Activated CD4-positive, alpha-beta T cell treated with anti-CD3 and anti-CD28 coated beads for 24 hours (primary cell): ENCODE results near the gene TBC1D16.

Experiments used
- DNase-seq, 2 donors: peaks; one replicate each; pipeline ENCODE4 v3.0.0-alpha.2; 2020; ENCODE audit warnings: low read depth in 2 of 2

Gene TBC1D16

DNA sequence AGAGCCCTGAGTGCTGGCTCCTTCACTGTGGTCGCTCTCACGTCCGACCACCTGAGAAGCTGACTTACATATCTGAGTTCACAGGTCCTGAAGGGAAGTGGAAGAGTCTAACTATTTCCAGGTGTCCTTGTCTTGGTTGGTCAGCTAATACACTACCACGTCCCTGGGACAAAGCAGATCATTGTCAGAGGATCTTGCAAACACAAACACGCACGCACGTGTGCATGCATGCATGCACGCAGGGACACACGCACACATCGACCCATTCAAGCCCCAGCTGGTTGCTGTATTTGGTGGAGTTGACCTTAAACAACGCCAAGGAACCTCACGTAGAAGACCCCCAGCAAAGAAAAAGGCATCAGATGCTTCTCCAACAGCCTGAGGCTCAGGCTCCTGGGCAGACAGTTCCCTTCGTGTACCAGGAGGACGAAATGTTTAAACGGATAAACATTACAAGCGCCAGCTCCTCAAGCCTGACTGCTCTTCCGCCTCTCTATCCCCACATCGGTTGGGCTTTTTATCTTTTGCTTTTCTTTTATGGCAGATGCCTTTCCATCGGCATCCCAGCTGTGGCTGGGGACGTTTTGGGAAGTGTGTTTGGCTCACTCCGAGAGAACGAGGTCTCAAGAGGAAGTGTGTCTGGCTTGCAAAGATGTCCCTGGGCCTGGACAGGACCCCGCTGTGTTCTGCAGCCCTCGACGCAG is 95.8 kb downstream of the TBC1D16 start:
- DNase-seq, result no peak

DNA sequence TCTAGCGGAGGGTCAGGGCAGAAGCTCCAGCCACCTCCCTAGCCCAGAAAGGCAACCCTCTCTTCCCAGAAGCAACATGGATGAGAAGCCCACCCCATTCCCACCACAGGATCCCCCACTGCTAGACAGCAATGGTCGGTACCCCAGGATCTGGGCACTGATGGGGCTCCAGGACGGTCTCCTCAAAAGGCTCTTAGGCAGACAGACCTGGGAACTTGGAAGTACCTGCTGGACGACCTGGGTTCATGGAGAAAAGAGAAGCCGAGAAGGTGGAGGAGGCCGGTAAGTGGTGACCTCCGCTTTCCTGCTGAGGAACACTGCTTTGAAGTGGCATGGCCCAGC is 96.6 kb downstream of the TBC1D16 start:
- DNase-seq, result no peak

- DNase-seq, result no peak
These were observed 97.2 kb downstream of the TBC1D16 start for GRCh38 chr17:79938336-79939093.

DNA sequence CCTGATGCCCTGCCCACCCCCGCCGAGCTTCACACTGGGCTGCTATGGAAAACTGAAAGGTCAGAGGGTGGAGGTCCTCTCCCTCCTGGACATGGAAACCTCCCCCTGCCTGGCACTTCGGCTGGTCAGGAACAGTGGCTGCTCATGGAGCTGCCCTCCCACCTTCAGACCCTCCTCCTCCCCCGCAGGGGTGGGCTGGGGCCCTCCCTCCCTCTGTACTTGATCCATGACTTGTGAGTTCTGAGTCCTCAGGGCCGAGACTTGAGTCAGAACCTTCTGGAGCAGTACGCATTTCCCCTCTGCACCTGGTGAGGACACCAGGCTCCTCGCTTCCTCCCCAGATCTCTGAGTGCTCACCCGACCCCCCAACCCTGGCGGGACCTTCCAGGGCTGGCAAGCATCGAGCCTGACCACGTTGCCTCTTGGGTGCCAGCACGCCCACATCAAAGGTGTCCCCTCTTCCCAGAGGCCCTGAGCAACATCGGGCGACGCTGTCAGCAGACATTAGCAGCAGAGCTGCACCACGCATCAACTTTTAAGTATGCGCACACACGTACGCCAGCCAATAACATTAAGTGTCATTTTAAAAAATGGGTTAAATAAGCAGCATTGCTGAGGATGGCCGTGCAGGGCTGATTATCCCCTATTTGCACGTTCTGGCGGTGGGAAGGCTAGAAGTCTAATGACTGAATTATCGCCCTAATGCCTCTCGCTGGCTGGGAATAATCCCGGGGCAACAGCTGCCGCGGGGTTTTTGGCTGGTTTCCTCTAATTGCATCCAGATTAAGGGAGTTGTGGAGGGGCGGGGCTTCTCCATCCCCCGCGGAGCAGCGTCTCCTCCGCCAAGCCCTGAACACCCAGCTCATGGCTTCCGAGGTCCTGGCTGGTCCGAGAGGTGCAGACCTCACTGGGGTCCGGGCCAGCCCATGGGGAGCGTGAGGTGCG is 98.0 kb downstream of the TBC1D16 start:
- no peak for DNase-seq

DNA sequence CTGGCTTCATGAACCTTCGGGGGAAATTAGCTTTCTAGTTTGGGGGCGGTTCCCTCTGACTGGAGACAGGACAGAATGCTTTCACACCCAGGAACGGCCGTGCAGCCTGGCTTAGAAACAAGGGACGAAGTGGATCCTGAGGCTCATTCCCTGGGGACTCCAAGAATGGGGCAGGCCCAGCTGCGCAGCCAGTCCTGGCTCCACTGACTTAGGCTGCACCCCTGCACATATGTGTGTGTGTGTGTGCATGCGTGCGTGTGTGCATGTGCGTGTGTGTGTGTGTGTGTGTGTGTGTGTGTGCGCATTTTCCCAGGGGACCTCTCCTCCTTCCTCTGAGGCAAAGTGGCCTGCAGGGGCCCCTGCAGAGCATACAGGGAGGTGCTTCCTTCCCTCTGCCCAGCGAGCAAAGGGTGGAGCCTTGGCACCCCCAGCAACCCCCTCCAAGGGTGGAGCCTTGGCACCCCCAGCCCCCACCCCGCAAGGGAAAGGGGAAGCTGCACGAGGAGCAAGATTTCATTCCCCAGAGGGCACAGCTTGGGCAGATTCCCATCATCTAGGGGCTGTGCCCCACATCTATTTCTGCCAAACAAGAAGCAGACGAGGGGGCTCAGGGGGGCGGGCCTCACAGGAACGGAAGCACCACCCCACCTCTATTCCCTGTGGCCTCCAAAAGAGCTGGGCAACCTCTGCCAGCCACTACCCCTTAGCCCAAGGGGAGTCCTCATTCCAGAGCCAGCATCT is 98.9 kb downstream of the TBC1D16 start:
- DNase-seq, result no peak

GRCh38 chr17:79936050-79936449 is 99.6 kb downstream of the TBC1D16 start:
- DNase-seq, result no peak

DNA sequence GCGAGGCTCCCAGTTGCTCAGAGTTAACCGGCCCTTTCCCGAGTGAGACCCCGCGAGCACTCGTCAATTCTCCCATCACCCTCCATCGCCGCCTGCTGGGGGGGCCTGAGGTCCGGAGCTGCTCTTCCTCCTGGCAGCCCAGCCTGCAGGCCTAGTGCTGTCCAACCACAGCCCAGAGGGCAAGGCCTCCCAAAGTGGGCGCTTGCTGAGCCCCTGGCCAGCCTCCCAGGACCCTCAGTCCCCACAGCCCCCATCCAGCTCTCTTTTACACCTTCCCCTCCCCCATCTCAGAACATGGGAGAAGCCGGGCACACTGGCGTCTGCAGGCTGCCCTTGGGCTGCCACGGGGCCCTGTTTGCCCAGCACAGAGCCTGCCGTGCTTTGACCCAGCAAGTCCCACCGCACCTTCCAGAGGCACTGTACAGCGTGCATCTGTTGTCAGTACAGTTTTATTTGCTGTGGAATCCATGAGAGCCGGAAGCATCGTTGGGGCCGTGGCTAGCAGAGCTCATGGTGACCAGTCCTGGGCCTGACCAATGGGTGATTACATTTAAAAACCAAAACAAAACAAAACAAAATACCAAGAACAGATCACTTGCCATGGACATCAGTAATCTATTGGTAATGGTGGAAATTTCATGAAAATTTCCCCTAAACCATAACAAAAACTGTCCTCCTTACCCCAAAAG is 100.3 kb downstream of the TBC1D16 start:
- DNase-seq, result no peak

DNA sequence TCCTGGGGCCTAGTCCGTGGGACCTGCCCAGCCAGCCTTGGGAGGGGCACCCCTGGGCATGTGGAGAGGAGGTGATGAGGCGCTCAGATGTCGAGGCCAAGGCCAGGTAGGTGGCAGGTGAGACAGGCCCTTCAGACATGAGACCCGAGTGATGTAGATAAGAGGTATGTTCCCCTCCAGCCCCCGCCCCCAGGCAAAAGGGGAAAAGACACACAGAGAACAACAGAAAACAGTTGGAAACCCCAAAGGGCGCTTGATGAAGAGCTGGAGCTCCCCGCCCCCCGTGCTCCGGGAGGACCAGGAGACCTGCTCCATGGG is 101.1 kb downstream of the TBC1D16 start:
- no peak for DNase-seq

DNA sequence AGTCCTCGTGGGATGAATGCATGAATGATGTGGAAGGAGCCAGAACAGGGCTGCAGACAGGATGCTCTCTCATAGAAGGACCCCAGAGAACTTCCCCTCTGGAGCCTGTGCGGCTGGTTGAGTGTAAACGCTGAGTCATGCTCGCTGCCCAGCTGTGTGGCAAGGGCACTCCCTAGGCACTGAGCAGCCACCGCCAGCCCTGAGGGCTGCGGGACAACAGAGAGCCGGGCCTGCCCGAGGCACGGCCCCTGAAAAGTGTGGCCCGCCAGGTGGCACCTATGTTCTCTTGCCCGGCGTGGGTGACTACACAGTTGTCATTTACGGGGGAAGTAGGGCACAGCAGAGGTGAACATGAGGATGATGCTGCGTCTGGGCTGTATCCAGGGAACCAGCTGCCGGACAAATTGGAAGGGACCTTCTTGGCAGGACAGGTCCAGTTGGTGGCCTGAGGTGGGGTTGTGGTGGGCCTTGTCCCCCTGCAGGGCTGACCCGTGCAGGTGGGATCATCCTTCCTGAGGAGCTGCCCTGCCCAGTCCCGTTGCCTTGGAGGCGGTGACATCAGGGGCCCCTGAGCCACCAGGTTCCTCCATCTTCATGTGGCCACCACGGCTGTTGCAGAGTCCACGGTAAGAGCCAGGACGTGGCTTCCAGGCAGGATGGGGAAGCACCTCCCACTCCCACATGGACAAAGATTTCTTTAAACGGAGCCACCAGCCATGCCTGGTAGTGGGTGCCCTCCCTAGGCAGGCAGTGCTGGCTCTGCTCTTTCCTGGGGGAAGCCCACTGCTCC is 101.6 kb downstream of the TBC1D16 start:
- no peak for DNase-seq

DNA sequence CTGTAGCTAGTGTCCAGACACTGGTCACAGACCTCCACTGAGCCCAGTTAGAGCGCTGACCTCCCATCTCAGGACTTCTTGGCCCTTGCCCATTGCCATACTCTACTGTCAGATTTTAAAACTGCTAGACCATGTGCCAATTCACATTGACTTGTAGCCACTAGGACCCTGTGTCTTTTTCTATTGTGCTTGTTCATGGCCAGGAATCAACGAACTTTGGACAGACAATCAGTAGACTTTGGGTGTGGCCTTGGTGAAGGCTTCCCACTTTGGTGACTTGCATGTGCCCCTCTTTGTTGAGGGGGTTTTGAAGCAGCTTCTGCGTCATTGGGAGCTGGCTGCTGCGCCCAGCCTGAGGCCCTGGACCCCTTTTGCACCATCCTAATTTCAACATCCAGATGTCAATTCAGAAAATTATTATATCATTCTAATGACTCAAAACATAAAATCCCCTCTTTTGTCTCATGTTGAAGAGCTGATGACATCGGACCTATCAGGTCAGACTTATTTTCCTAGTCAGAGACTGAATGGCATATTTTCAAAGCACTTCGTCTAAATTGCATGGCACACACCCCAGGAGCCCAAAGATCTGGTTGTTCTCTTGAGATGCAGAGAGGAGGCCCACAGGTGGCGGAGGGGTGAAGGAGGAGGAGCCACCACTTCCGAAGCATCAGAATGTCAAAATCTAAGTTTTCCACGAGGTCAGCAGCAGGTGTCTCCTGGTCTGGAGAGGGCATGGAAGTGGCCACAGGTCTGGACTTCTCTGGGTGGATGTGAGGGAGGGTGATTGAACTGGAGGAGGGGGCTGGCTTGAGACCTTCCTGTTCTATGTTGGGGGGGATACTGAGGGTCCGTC is 103.0 kb downstream of the TBC1D16 start:
- DNase-seq, result no peak

DNA sequence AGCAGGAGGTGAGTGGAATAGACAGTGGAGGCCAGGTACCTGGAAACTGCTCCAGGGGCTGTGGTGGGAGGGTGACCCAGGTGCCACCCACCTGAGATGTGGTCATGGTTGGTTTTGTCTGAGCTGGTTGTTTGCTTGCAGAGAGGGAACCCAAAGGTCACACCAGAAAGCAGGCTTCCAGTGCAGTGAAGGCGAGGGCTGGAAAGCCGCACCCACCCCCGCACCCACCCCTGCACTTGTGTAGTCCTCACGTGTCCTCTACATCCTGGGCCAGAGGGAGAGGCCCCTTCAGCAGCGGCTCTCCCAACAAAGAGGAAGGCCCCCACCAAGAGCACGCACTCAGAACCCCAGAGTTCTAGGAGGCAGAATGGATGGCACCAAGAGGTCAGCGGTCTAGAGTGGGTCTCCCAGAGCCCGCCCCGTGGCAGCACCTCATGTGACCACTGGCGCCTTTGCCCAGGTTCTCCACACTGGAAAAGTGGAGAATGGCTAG is 103.8 kb downstream of the TBC1D16 start:
- DNase-seq, result no peak

- no peak for DNase-seq
These were observed 104.5 kb downstream of the TBC1D16 start for GRCh38 chr17:79930877-79931816.

DNA sequence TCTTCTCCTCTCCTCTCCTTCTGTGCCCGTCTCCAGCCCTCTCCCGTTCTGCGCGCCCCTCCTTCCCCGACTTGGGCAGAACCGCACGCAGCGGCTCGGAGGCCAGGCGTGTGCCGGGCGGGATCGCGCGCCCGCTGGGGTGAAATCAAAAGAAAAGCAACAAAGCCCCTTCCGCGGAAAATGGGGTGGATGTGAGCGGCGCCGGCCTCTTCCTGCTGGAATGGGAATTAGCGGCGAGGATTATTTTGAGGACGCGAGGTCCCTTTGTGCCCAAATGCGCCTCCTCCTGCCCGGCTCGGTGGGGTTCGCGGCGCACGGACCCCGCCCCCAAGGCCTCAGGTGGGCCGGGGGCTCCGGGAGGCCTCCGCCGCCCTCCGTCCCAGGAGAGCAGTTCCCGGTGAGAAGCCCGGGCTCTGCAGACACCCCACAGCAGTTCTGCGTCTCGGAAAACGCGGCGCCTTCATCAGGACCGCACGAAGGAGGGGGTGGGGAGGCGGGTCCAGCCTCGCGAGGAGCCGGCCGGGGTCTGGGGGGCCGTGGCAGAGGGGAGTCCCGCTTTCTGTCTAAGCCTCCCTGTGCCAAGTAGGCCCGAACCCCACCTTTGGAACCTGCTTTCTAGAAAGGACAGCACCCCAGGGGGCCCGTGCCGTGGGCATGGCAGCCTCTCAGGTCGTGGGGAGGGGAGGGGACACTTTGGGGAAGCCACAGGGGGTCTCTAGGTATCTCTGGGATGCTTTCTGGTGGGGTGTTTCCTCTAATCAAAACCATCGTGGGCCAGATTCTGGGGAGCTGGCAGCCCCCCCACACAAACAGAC is 105.4 kb downstream of the TBC1D16 start:
- DNase-seq, result no peak

DNA sequence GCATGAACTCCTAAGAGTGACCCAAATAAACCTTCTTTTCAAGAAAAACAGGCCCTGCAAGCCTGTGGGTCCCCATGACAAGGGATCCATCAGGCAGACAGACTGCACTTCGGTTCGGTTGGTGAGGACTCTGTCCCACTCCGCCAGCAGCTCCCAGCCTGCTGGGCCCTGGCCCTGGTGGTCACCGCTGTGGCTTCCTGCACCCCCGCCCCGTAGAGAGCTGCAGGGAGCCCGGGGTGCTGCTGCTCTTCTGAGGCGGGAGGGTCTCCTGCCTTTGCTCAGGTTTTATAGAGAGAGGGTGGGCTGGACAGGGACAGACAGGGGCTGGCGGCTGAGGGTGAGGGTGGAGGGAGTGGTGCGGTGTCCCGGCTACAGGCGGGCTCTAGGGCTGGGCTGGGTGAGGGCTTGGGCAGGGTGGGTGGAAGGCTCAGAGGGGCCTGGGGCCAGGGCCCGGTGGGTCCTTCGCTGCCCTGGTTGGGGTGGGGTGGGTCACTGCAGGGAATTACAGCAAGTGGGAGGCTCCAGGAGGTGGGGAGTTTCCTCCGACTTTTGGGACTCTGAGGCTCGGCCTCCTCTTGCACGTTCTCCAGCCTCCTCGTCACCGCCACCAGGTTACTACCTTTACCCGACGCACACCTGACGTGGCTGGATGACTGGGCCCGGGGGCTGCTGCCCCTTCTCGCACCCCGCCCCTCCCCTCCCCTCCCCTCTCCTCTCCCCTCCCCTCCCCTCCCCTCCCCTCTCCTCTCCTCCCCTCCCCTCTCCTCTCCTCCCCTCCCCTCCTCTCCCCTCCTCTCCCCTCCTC is 106.2 kb downstream of the TBC1D16 start:
- DNase-seq, result no peak

DNA sequence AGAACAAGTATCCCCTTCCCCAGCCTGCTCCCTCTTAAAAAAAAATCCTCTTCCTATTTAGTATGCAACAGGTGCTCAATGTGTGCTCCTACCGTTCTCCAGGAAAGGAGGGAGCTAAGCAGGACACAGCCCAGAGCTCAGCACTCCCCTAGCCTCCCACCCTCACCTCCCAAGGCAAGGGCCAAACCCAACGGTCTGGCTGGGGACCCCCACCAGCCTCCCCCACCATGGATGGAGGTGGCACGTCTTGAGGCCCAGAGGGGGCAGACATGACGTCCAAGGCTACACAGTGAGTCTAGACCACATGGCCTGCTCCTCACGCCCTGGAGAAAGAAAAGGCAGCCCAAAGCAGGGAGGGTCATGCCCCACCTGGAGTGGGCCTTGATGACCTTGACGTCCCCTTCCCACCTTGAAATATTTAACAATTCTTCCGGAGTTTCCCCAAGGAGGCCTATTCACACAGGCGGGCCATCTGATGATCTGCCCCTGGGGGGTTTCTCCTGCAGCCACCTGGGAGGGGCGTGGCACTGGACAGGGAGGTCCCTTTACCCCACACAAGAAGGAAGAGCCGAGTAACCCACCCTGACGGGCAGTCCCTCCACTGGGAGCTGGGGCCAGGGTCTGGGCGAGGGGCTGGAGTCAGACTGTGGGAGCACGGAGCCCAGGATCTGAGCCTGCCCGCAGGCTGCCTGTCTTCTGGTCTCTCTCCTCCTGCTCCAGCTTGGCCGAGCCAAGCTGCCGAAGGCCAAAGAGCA is 107.0 kb downstream of the TBC1D16 start:
- DNase-seq, result no peak
